MM.1S (cell line): Measurements from ENCODE around the gene PLAAT4.

Source experiments
- CTCF ChIP-seq: fragments of 300-600 bp; sonication (generic); IDR thresholded peaks from 2 replicates; pipeline ENCODE4 v1.5.1; 2016; ENCODE audit warnings: antibody characterized with exemption, low read length, mixed read lengths
- EZH2 ChIP-seq: fragments of 300-600 bp; sonication (generic); optimal IDR thresholded peaks from 2 replicates; pipeline ENCODE3; 2017; ENCODE audit warnings: low read depth, mild to moderate bottlenecking, antibody characterized with exemption, low read length, mixed read lengths

GRCh38 chr11:63520606-63521170, 15.9 kb upstream of the PLAAT4 start:
- TF ChIP-seq CTCF = no peak
- no peak for TF ChIP-seq EZH2
